Body of pancreas (tissue), 4 donors: Measurements from ENCODE around the gene IFFO2. TPM values are rescaled to one million over a fixed set of nuclear protein-coding genes. Genes with fewer than 3 reads are reported as not detected.

Experiments used
- ATAC-seq: fragments of 150-250 bp; one replicate; pipeline ENCODE4 v1.9.1; 2016
- DNase-seq, 4 donors: peaks; one replicate each; pipeline ENCODE4 v3.0.0-alpha.2; 2019
- H3K27ac ChIP-seq, 4 donors: fragments of 200-600 bp; sonication (generic); 1 replicate in 3 of 4; 2 replicates in 1 of 4; pipeline versions ENCODE4 v1.5.1 to v1.6.1; 2016 to 2019; ENCODE audit warnings: mild to moderate bottlenecking in 1 of 4, mixed read lengths in 1 of 4, moderate library complexity in 1 of 4
- H3K27me3 ChIP-seq, 2 donors: fragments of 200-600 bp; sonication (generic); one replicate each; pipeline ENCODE4 v1.6.0; 2016; ENCODE audit warnings: mild to moderate bottlenecking in 1 of 2
- H3K36me3 ChIP-seq, 2 donors: fragments of 200-600 bp; sonication (generic); replicated peaks in 1 of 2; 2 replicates each; pipeline ENCODE4 v1.5.1; 2016; ENCODE audit warnings: low read depth in 2 of 2; ENCODE audit not compliant: insufficient read depth in 1 of 2
- H3K4me1 ChIP-seq: fragments of 200-600 bp; sonication (generic); one replicate; pipeline ENCODE4 v1.6.0; 2016
- H3K4me3 ChIP-seq, 2 donors: fragments of 200-600 bp; sonication (generic); 1 replicate in 1 of 2; 2 replicates in 1 of 2; pipeline ENCODE4 v1.5.1; 2016 to 2019
- H3K9me3 ChIP-seq, 3 donors: fragments of 200-600 bp; sonication (generic); 1 replicate in 2 of 3; 2 replicates in 1 of 3; pipeline ENCODE4 v1.5.1; 2016
- POLR2A ChIP-seq, 3 donors: fragments of 450-650 bp; IDR thresholded peaks; one replicate each; pipeline ENCODE4 v1.6.1; 2016; ENCODE audit warnings: antibody characterized with exemption in 3 of 3, mild to moderate bottlenecking in 2 of 3
- WGBS, 2 donors: methylation state at CpG; one replicate each; pipeline ENCODE4 v1.1.5; 2017; 5-methylcytosine and 5-hydroxymethylcytosine counted together
- intact Hi-C: fragments of 100-400 bp; cut with DNase I; formaldehyde crosslinking; loops from one replicate; pipeline ENCODE4 v1.15.1; 2023
- total RNA-seq, 2 donors: library from RNA; depleted of rRNA; stranded (reverse); fragments of >200 nt; gene quantifications; one replicate each; pipeline ENCODE4 v1.1.0, GENCODE V29; 2016
- TF ChIP-seq, protein P1 (sequence below), 7 experiments: fragments of 450-650 bp in 4 of 7; fragments of 200-600 bp in 3 of 7; sonication (generic) in 3 of 7; IDR thresholded peaks; one replicate each; pipeline ENCODE4 v1.5.1; 2016 to 2019; ENCODE audit warnings: antibody characterized with exemption in 7 of 7

IFFO2 gene
- total RNA-seq, 2 donors from 2014 or later: 23.1 to 219 TPM

DNA sequence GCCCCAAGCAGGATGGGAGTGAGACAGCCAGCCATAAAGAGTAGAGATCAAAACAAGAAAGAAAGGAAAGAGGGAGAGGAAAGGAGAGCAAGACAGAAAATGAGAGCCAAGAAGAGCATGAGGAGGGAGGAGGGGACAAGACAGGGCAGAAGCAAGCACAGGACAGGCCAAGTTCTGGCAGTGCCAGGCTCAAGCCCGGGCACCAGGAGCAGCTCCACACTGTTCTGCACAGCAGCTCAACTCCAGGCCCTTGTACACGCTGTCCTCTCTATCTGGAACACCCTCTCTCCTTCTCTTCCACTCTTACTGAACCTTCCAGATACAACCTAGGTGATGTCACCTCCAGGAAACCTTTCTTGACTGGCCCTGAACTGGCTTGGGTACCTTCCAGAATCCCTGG, 11.7 kb downstream of the IFFO2 start:
- Histone ChIP-seq H3K27me3 (no peaks in the 10 kb centered on the region), H3K4me1 (peaks cover 90% of the 10 kb centered on the region), H3K9me3 (no peaks in the 10 kb centered on the region), H3K4me3 (no peak overlapping the region), H3K36me3 (no peaks in the 10 kb centered on the region), H3K27ac (peak overlapping the region in 3 of 4 donors; percentile 46 to 56 (median 50))
- intact Hi-C loops: no loop called here
- 43 to 60% methylated on average over 2 of the region's 2 CpGs for WGBS, 2 donors
- ATAC-seq: peak; percentile 12
- TF ChIP-seq POLR2A (IDR thresholded peaks at IDR 0.05): no peak
- TF ChIP-seq, protein P1, sequence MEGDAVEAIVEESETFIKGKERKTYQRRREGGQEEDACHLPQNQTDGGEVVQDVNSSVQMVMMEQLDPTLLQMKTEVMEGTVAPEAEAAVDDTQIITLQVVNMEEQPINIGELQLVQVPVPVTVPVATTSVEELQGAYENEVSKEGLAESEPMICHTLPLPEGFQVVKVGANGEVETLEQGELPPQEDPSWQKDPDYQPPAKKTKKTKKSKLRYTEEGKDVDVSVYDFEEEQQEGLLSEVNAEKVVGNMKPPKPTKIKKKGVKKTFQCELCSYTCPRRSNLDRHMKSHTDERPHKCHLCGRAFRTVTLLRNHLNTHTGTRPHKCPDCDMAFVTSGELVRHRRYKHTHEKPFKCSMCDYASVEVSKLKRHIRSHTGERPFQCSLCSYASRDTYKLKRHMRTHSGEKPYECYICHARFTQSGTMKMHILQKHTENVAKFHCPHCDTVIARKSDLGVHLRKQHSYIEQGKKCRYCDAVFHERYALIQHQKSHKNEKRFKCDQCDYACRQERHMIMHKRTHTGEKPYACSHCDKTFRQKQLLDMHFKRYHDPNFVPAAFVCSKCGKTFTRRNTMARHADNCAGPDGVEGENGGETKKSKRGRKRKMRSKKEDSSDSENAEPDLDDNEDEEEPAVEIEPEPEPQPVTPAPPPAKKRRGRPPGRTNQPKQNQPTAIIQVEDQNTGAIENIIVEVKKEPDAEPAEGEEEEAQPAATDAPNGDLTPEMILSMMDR (IDR thresholded peaks at IDR 0.05): no peak
- DNase-seq: no peak

DNA sequence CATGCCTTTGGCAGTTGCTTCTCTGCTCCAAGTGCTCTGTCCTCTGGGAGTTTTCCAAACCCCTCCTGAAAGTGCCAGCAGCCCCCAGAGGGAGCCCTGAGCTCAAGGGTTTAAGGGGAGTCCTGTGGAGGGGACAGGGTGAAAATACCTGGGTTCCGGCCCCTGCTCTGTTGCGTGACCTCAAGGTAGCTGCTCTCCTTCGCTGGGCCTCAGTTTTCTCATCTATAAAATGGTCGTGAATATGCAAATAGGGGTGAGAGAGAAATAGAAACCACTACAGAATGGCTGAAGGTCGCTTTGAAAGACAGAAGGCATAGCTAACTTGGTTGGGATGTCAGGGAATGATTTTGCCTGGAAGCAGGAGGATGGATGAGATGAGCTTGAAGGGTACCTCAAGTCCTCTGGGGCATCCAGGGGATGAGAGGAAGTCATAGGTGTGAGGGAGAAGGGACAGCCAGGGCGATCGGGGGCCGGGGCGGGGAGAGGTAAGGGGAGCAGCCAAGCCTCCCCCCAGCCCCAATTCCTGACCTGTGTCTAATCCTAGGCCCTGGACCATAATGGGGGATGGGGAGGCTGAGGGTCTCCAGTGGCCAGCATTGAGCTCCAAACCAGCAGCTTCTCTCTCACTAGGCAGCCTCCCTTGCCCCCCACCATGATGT, 12.4 kb downstream of the IFFO2 start:
- Histone ChIP-seq H3K27me3 (no peaks in the 10 kb centered on the region), H3K27ac (peak overlapping the region in 2 of 4 donors; percentile 56 to 70), H3K4me1 (peaks cover 90% of the 10 kb centered on the region), H3K4me3 (no peak overlapping the region), H3K36me3 (no peaks in the 10 kb centered on the region), H3K9me3 (no peaks in the 10 kb centered on the region)
- WGBS, 2 donors: 83 to 92% methylated on average over 9 of the region's 9 CpGs
- no peak for ATAC-seq
- intact Hi-C loops: no loop called here
- no peak for DNase-seq
- TF ChIP-seq, protein P1 (IDR thresholded peaks at IDR 0.05): no peak
- TF ChIP-seq POLR2A (IDR thresholded peaks at IDR 0.05): no peak

DNA sequence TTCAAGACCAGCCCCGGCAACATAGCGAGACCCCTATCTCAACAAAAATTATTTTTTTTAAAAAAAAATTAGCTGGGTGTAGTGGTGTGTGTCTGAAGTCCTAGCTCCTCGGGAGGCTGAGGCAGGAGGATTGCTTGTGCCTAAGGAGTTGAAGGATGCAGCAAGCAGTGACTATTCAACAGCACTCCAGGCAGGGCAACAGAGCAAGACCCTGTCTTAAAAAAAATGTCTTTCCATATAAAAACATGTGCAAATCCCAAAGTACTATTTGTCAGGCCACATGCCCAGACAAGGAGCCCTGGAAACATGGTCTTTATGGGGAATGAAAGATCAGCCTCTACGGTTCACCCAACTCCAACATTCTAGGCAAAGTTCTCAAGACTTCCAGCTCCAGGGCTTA, 13.3 kb downstream of the IFFO2 start:
- peak overlapping the region in 2 of 4 donors; percentile 19 to 70 for H3K27ac ChIP-seq
- WGBS, 2 donors: 89 to 98% methylated on average over 3 to 4 of the region's 4 CpGs
- peaks cover 90% of the 10 kb centered on the region for H3K4me1 ChIP-seq
- intact Hi-C loops: no loop called here
- H3K4me3 ChIP-seq: no peak overlapping the region
- DNase-seq (no peak), ATAC-seq (no peak)
- no peaks in the 10 kb centered on the region for H3K9me3 ChIP-seq
- no peaks in the 10 kb centered on the region for H3K36me3 ChIP-seq
- TF ChIP-seq, protein P1 (IDR thresholded peaks at IDR 0.05): no peak
- no peak for TF ChIP-seq POLR2A (IDR thresholded peaks at IDR 0.05)
- H3K27me3 ChIP-seq: no peaks in the 10 kb centered on the region

DNA sequence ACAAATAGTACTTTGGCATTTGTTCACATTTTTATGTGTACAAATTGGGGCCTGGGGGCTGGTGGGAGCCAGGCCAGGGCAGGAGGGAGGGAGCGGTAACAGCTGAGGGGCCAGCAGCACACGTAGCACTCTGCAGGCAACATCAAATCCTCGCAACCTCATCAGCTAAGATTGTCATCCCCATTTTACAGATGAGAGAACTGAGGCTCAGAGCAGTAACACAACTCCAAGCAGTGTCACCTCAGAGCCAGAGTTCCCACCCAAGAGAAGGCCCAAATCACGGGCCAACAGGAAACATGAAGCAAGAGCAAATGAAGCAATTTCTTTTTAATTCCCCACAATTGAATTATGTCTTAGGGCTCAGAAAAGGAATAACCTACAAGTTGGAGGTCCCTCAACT, 14.1 kb downstream of the IFFO2 start:
- DNase-seq: no peak
- intact Hi-C loops: no loop called here
- peak overlapping the region; percentile 45 to 71 (median 66) for H3K27ac ChIP-seq
- no peak for ATAC-seq
- no peaks in the 10 kb centered on the region for H3K9me3 ChIP-seq
- no peak for TF ChIP-seq POLR2A (IDR thresholded peaks at IDR 0.05)
- TF ChIP-seq, protein P1 (IDR thresholded peaks at IDR 0.05): no peak
- no peaks in the 10 kb centered on the region for H3K36me3 ChIP-seq
- no peaks in the 10 kb centered on the region for H3K27me3 ChIP-seq
- H3K4me1 ChIP-seq: peaks cover 90% of the 10 kb centered on the region
- H3K4me3 ChIP-seq: no peak overlapping the region
- 78 to 81% methylated on average over 4 of the region's 4 CpGs for WGBS, 2 donors
